MCF 10A (cell line): ENCODE measurements around the gene MYCN. TPM values are rescaled to one million over a fixed set of nuclear protein-coding genes. Genes with fewer than 3 reads are reported as not detected.
"Not testable (repeated sequence)": the region's sequence is repeated elsewhere in the genome, so short reads cannot be mapped to it uniquely, and the experiment has no call there.

ENCODE experiments used
- BruUV-seq: library from RNA; stranded (reverse); fragments of 400-500 nt; replicated peaks from 2 replicates; lab custom pipeline; 2021; lab: Mats Ljungman, UMichigan
- CTCF ChIA-PET: fragments of 300-600 bp; sonication (Branson Sonifier 250); formaldehyde crosslinking; extraction: SDS; loops from one replicate; lab custom pipeline; 2021; ENCODE audit warnings: antibody characterized with exemption, inconsistent platforms; lab: Yijun Ruan, JAX
- POLR2A ChIA-PET: fragments of 300-600, 350-650 bp; sonication (Branson Sonifier 250); formaldehyde crosslinking; extraction: SDS; loops from one replicate; lab custom pipeline; 2020; ENCODE audit warnings: antibody characterized with exemption, inconsistent platforms; lab: Yijun Ruan, JAX
- DNase-seq: peaks from one replicate; pipeline ENCODE4 v3.0.0-alpha.2; 2018; ENCODE audit not compliant: unreplicated experiment
- H3K27ac Mint-ChIP-seq: one replicate; pipeline ENCODE4 v1.8.0; 2022; ENCODE audit warnings: mild to moderate bottlenecking, low read depth, mixed read lengths; ENCODE audit not compliant: unreplicated experiment
- H3K27me3 Mint-ChIP-seq: one replicate; pipeline ENCODE4 v1.8.0; 2022; ENCODE audit warnings: mixed read lengths; ENCODE audit not compliant: insufficient read depth, unreplicated experiment
- H3K36me3 Mint-ChIP-seq: one replicate; pipeline ENCODE4 v1.8.0; 2022; ENCODE audit warnings: mild to moderate bottlenecking, moderate library complexity, mixed read lengths; ENCODE audit not compliant: insufficient read depth, unreplicated experiment
- H3K4me1 Mint-ChIP-seq: one replicate; pipeline ENCODE4 v1.8.0; 2022; ENCODE audit warnings: mixed read lengths; ENCODE audit not compliant: insufficient read depth, unreplicated experiment
- H3K4me3 Mint-ChIP-seq: one replicate; pipeline ENCODE4 v1.8.0; 2022; ENCODE audit warnings: mild to moderate bottlenecking, moderate library complexity, mixed read lengths; ENCODE audit not compliant: unreplicated experiment
- H3K9me3 Mint-ChIP-seq: one replicate; pipeline ENCODE4 v1.8.0; 2022; ENCODE audit warnings: mixed read lengths; ENCODE audit not compliant: unreplicated experiment
- CTCF ChIP-seq: fragments of 200-600 bp; IDR thresholded peaks from one replicate; pipeline ENCODE4 v1.8.0; 2022; ENCODE audit warnings: antibody characterized with exemption, mild to moderate bottlenecking; ENCODE audit not compliant: unreplicated experiment
- intact Hi-C: fragments of 100-400 bp; cut with micrococcal nuclease; formaldehyde crosslinking; loops from 2 replicates; pipeline ENCODE4 v1.14.1; 2022
- total RNA-seq: library from RNA; stranded (reverse); gene quantifications from 2 replicates; pipeline ENCODE4 v1.2.3, GENCODE V29; 2022

MYCN gene
- total RNA-seq, 1 experiment from 2014 or later, result not detected

GRCh38 chr2:15923597-15923996, 16.8 kb upstream of the MYCN start:
- BruUV-seq, result no TSS peak
- Mint-ChIP-seq H3K27me3 (peaks cover 86% of the 10 kb centered on the region), H3K36me3 (no peaks in the 10 kb centered on the region), H3K9me3 (no peaks in the 10 kb centered on the region), H3K4me3 (no peak overlapping the region), H3K27ac (no peak overlapping the region), H3K4me1 (peaks cover 14% of the 10 kb centered on the region)
- intact Hi-C loops, result no loop called here
- TF ChIP-seq CTCF, result no peak
- ChIA-PET CTCF (interaction anchor here (0.5 kb wide), 1 partner anchor 835 kb away, joined by 3 read pairs; no protein-coding TSS in a partner anchor), POLR2A (interaction anchor here (0.6 kb wide), 1 partner anchor 147 kb away, joined by 3 read pairs; no protein-coding TSS in a partner anchor)
- DNase-seq, result no peak

- H3K4me3 Mint-ChIP-seq, result no peak overlapping the region
- BruUV-seq, result no TSS peak
- H3K27ac Mint-ChIP-seq, result no peak overlapping the region
- POLR2A ChIA-PET, result no interaction called here
- H3K36me3 Mint-ChIP-seq, result no peaks in the 10 kb centered on the region
- peaks cover 2% of the 10 kb centered on the region for H3K4me1 Mint-ChIP-seq
- intact Hi-C loops, result no loop called here
- CTCF ChIA-PET, result interaction anchor here (0.9 kb wide), 1 partner anchor 289 kb away, joined by 3 read pairs; no protein-coding TSS in a partner anchor
- DNase-seq, result no peak
- no peaks in the 10 kb centered on the region for H3K9me3 Mint-ChIP-seq
- TF ChIP-seq CTCF, result no peak
- H3K27me3 Mint-ChIP-seq, result peaks cover 74% of the 10 kb centered on the region
These were observed 14.5 kb upstream of the MYCN start for GRCh38 chr2:15925819-15926218.

- DNase-seq, result no peak
- intact Hi-C loops, result no loop called here
- H3K27ac Mint-ChIP-seq, result no peak overlapping the region
- H3K9me3 Mint-ChIP-seq, result no peaks in the 10 kb centered on the region
- peaks cover 75% of the 10 kb centered on the region for H3K27me3 Mint-ChIP-seq
- no peak for TF ChIP-seq CTCF
- ChIA-PET CTCF (no interaction called here), POLR2A (no interaction called here)
- H3K36me3 Mint-ChIP-seq, result no peaks in the 10 kb centered on the region
- H3K4me3 Mint-ChIP-seq, result no peak overlapping the region
- BruUV-seq, result no TSS peak
- H3K4me1 Mint-ChIP-seq, result no peaks in the 10 kb centered on the region
These were observed 14.1 kb upstream of the MYCN start for GRCh38 chr2:15926252-15926651.

- Mint-ChIP-seq H3K9me3 (no peaks in the 10 kb centered on the region), H3K4me3 (no peak overlapping the region), H3K27ac (no peak overlapping the region), H3K27me3 (peaks cover 73% of the 10 kb centered on the region), H3K36me3 (no peaks in the 10 kb centered on the region), H3K4me1 (no peaks in the 10 kb centered on the region)
- ChIA-PET CTCF (interaction anchor here (0.7 kb wide), 2 partner anchors 144 to 284 kb away, joined by 3 to 4 read pairs; no protein-coding TSS in a partner anchor), POLR2A (interaction anchor here (0.6 kb wide), 1 partner anchor 1214 kb away, joined by 3 read pairs; no protein-coding TSS in a partner anchor)
- TF ChIP-seq CTCF, result no peak
- BruUV-seq, result no TSS peak
- DNase-seq, result no peak
- intact Hi-C loops, result no loop called here
These were observed 12.7 kb upstream of the MYCN start for GRCh38 chr2:15927551-15928218.

GRCh38 chr2:15929008-15929407, 11.3 kb upstream of the MYCN start:
- H3K36me3 Mint-ChIP-seq, H3K27ac Mint-ChIP-seq, POLR2A ChIA-PET, H3K4me1 Mint-ChIP-seq, DNase-seq, intact Hi-C loops, H3K9me3 Mint-ChIP-seq, H3K4me3 Mint-ChIP-seq, BruUV-seq: not testable (repeated sequence)
- peaks cover 62% of the 10 kb centered on the region for H3K27me3 Mint-ChIP-seq
- CTCF ChIA-PET, result interaction anchor here (1.2 kb wide), 1 partner anchor 10 kb away, joined by 7 read pairs; no protein-coding TSS in a partner anchor
